ENCODE data around the gene CNKSR3. TPM values are rescaled to one million over a fixed set of nuclear protein-coding genes. Genes with fewer than 3 reads are reported as not detected.

Gene CNKSR3
- polyA plus RNA-seq, 1 of the 3 experiments (the other 2 are of a cell fraction), result 1.6 TPM

GRCh38 chr6:154433477-154434241, 76.8 kb downstream of the CNKSR3 start:
- POLR2A ChIA-PET, result no interaction called here
- 96% methylated on average over 8 of the region's 8 CpGs for WGBS (ENCODE audit: low lambda C conversion rate)
- TF ChIP-seq RAD21 (IDR thresholded peaks at IDR 0.05; ENCODE audit: low read length), result no peak
- TF ChIP-seq MAX (IDR thresholded peaks at IDR 0.05; ENCODE audit: low read depth), result no peak
- no peak for TF ChIP-seq TEAD4 (IDR thresholded peaks at IDR 0.05; ENCODE audit: borderline replicate concordance, insufficient read depth)
- no peak for TF ChIP-seq TAF1 (IDR thresholded peaks at IDR 0.05; ENCODE audit: borderline replicate concordance, low read depth, low read length)
- no peak for TF ChIP-seq FOXJ3 (CRISPR knock-in tag; IDR thresholded peaks at IDR 0.05)
- TF ChIP-seq YY1 (IDR thresholded peaks at IDR 0.05; ENCODE audit: low read depth), result no peak
- no peak for TF ChIP-seq IRF3 (IDR thresholded peaks at IDR 0.05; ENCODE audit: low read depth, low read length)
- no peak for TF ChIP-seq SIN3A (IDR thresholded peaks at IDR 0.05; ENCODE audit: borderline replicate concordance, low read depth, low read length)
- Histone ChIP-seq H4K20me1 (ENCODE audit: insufficient read depth) (no peaks in the 10 kb centered on the region), H3K4me3 (ENCODE audit: low read depth in 2 of 2, low read length in 1 of 2) (no peak overlapping the region), H2AFZ (ENCODE audit: low read depth) (no peak overlapping the region), H3K9me2 (no peaks in the 10 kb centered on the region), H3F3A (replicated peaks; ENCODE audit: insufficient read depth) (peaks cover 5% of the 10 kb centered on the region), H3K9ac (no peak overlapping the region), H3K4me1 (ENCODE audit: control insufficient read depth in 1 of 2, insufficient read depth in 2 of 2, low read depth in 1 of 2, low read length in 1 of 2) (peaks cover 20 to 26% of the 10 kb centered on the region in 2 experiments; a peak in 3 of 4 replicates), H3K27me3 (ENCODE audit: insufficient read depth) (no peaks in the 10 kb centered on the region), H3K9me3 (no peaks in the 10 kb centered on the region), H3K36me3 (replicated peaks in 1 of 2; ENCODE audit: control insufficient read depth in 1 of 2, insufficient read depth in 2 of 2, low read length in 1 of 2) (peaks cover 16 to 17% of the 10 kb centered on the region in 2 experiments), H3K79me2 (ENCODE audit: insufficient read depth) (no peaks in the 10 kb centered on the region), H3K4me2 (no peak overlapping the region), H3K27ac (ENCODE audit: low read depth in 2 of 2, low read length in 1 of 2) (peak overlapping the region; percentile 11 to 51; a peak in 3 of 4 replicates)
- CTCF ChIA-PET, result interaction anchor here (1.2 to 1.5 kb wide), 3 partner anchors 10 to 280 kb away, joined by 3 to 5 read pairs (median 3); no protein-coding TSS in a partner anchor
- DNase-seq, result no peak

- Histone ChIP-seq H3K4me2 (no peak overlapping the region), H4K20me1 (ENCODE audit: insufficient read depth) (no peaks in the 10 kb centered on the region), H3F3A (replicated peaks; ENCODE audit: insufficient read depth) (peaks cover 5% of the 10 kb centered on the region), H3K36me3 (replicated peaks in 1 of 2; ENCODE audit: control insufficient read depth in 1 of 2, insufficient read depth in 2 of 2, low read length in 1 of 2) (peaks cover 16 to 17% of the 10 kb centered on the region in 2 experiments), H3K4me3 (ENCODE audit: low read depth in 2 of 2, low read length in 1 of 2) (no peak overlapping the region), H3K27me3 (ENCODE audit: insufficient read depth) (no peaks in the 10 kb centered on the region), H3K79me2 (ENCODE audit: insufficient read depth) (no peaks in the 10 kb centered on the region), H3K4me1 (ENCODE audit: control insufficient read depth in 1 of 2, insufficient read depth in 2 of 2, low read depth in 1 of 2, low read length in 1 of 2) (peaks cover 25 to 34% of the 10 kb centered on the region in 2 experiments; a peak in 3 of 4 replicates), H3K9me2 (no peaks in the 10 kb centered on the region), H2AFZ (ENCODE audit: low read depth) (no peak overlapping the region), H3K27ac (ENCODE audit: low read depth in 2 of 2, low read length in 1 of 2) (peak overlapping the region; percentile 10 to 51; a peak in 3 of 4 replicates), H3K9ac (no peak overlapping the region), H3K9me3 (no peaks in the 10 kb centered on the region)
- POLR2A ChIA-PET, result no interaction called here
- WGBS (ENCODE audit: low lambda C conversion rate), result 53% methylated on average over 3 of the region's 3 CpGs
- DNase-seq, result no peak
- CTCF ChIA-PET, result interaction anchor here (1.5 kb wide), 1 partner anchor 13 kb away, joined by 5 read pairs; no protein-coding TSS in a partner anchor
- TF ChIP-seq TEAD4 (IDR thresholded peaks at IDR 0.05; ENCODE audit: borderline replicate concordance, insufficient read depth) (no peak), NRF1 (IDR thresholded peaks at IDR 0.05; ENCODE audit: low read depth, low read length) (no peak), TCF12 (IDR thresholded peaks at IDR 0.05) (peak; percentile 37; the same call in 1 of the 2 replicates), GATA2 (CRISPR knock-in tag; IDR thresholded peaks at IDR 0.05) (no peak), EP300 (IDR thresholded peaks at IDR 0.05; ENCODE audit: borderline replicate concordance in 1 of 2, low read depth in 1 of 2, low read length in 1 of 2) (no peak), CTCF (IDR thresholded peaks at IDR 0.05) (no peak), NFIC (IDR thresholded peaks at IDR 0.05; ENCODE audit: borderline replicate concordance) (no peak), JUND (IDR thresholded peaks at IDR 0.05) (0 out of 2 replicates have a peak, but pooled peaks have one; percentile 8), RFX5 (IDR thresholded peaks at IDR 0.05; ENCODE audit: low read length) (no peak), FOSL2 (IDR thresholded peaks at IDR 0.05; ENCODE audit: borderline replicate concordance, low read depth) (no peak), MEF2A (IDR thresholded peaks at IDR 0.05; ENCODE audit: borderline replicate concordance, low read depth) (peak; percentile 55; the same call in 1 of the 2 replicates), GABPA (IDR thresholded peaks at IDR 0.05; ENCODE audit: low read depth) (no peak), MAX (IDR thresholded peaks at IDR 0.05; ENCODE audit: low read depth) (no peak), USF2 (IDR thresholded peaks at IDR 0.05; ENCODE audit: borderline replicate concordance, low read depth, low read length) (no peak), RCOR1 (IDR thresholded peaks at IDR 0.05; ENCODE audit: low read length) (no peak)
These were observed 77.7 kb downstream of the CNKSR3 start for GRCh38 chr6:154432533-154433476.
